OCI-LY3 (cell line): ENCODE measurements around the gene JUP.
"Not testable (repeated sequence)": the region's sequence is repeated elsewhere in the genome, so short reads cannot be mapped to it uniquely, and the experiment has no call there.

Experiments used
- EZH2phosphoT487 ChIP-seq: fragments of 200-600 bp; shearing (Covaris generic); IDR thresholded peaks from 2 replicates; pipeline ENCODE4 v1.6.1; 2018; ENCODE audit warnings: antibody characterized with exemption, mixed run types, low read depth
- TF ChIP-seq, protein P1 (sequence below): fragments of 200-600, 300-600 bp; sonication (generic); IDR thresholded peaks from 2 replicates; pipeline ENCODE4 v1.5.1; 2014; ENCODE audit warnings: antibody characterized with exemption, low read length, low read depth

DNA sequence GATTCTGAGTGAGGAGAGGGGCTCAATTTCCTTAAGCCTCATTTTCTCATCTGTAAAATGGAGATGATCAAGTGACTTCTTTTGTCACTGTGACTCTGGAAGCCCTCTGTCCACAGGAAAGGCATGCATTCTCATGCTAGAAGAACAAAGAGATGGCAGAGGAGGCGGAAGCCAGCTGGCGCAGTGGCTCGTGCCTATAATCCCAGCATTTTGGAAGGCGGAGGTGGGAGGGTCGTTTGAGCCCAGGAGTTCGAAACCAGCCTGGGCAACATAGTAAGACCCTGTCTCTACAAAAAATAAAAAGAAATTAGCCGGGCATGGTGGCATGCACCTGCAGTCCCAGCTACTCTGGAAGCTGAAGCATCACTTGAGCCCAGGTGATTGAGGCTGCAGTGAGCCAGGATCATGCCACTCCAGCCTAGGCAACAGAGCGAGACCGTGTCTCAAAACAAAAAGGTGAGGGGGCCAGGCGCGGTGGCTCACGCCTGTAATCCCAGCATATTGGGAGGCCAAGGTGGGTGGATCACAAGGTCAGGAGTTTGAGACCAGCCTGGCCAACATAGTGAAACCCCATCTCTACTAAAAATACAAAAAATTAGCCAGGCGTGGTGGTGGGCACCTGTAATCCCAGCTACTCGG is 10.1 kb downstream of the JUP start:
- TF ChIP-seq EZH2phosphoT487, result not testable (repeated sequence)
- TF ChIP-seq, protein P1, sequence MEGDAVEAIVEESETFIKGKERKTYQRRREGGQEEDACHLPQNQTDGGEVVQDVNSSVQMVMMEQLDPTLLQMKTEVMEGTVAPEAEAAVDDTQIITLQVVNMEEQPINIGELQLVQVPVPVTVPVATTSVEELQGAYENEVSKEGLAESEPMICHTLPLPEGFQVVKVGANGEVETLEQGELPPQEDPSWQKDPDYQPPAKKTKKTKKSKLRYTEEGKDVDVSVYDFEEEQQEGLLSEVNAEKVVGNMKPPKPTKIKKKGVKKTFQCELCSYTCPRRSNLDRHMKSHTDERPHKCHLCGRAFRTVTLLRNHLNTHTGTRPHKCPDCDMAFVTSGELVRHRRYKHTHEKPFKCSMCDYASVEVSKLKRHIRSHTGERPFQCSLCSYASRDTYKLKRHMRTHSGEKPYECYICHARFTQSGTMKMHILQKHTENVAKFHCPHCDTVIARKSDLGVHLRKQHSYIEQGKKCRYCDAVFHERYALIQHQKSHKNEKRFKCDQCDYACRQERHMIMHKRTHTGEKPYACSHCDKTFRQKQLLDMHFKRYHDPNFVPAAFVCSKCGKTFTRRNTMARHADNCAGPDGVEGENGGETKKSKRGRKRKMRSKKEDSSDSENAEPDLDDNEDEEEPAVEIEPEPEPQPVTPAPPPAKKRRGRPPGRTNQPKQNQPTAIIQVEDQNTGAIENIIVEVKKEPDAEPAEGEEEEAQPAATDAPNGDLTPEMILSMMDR, result not testable (repeated sequence)
